GM10847 (cell line): ENCODE data around the gene MTCL1.

Experiments
- POLR2A ChIP-seq: IDR thresholded peaks from 2 replicates; pipeline ENCODE4 v1.6.1; 2011; ENCODE audit not compliant: insufficient read length; ENCODE audit errors: extremely low read depth

MTCL1 gene

DNA sequence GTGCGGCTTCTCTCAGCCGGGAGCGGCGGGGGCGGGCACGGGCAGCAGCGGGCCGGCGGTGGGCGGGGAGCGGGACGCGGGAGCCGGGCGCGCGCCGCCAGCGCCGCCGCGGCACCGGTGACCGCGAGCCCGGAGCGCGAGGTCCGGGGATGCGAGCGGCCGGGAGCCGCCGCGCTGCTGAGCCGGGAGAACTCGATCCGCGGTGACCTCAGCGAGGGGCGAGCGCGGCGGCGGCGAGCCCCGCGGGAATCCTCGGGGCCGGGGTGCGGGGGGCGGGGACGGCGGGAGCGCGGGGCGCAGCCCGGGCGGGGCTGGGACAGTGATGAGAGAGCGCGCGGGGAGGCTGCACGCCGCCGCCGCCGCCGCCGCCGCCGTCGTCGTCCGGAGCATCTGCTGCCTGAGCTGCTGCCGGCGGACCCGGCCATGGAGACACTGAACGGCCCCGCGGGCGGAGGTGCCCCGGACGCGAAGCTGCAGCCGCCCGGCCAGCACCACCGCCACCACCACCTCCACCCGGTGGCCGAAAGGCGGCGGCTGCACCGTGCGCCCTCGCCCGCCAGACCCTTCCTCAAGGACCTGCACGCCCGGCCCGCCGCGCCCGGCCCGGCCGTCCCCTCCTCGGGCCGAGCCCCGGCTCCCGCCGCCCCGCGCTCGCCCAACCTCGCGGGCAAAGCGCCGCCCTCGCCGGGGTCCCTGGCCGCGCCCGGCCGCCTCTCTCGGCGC, at the start of gene MTCL1:
MTCL1 (plus strand) TSS at position 319 of the 723 bp plus-strand sequence; CDS start at position 424, 105 bp downstream.
- no peak for TF ChIP-seq POLR2A

DNA sequence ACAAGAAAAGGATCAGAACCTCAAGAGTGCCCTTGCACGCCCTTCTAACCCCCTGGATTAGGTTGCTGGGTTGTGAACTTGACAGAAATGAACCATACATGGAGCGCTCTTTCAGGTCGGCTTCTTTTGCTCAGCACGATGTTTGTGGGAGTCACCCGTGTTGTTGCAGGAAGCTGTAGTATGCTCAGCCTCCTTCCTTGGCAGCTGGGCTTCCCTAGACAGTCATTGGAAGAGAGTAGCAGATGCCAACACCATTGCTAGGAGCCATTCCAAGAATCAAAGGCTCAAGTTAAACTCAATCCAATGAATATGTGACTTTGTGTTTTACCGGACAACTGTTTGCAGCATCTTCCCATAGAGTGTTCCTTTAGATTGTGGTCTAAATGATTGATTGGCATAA, 49.1 kb upstream of the MTCL1 start:
- TF ChIP-seq POLR2A, result no peak

DNA sequence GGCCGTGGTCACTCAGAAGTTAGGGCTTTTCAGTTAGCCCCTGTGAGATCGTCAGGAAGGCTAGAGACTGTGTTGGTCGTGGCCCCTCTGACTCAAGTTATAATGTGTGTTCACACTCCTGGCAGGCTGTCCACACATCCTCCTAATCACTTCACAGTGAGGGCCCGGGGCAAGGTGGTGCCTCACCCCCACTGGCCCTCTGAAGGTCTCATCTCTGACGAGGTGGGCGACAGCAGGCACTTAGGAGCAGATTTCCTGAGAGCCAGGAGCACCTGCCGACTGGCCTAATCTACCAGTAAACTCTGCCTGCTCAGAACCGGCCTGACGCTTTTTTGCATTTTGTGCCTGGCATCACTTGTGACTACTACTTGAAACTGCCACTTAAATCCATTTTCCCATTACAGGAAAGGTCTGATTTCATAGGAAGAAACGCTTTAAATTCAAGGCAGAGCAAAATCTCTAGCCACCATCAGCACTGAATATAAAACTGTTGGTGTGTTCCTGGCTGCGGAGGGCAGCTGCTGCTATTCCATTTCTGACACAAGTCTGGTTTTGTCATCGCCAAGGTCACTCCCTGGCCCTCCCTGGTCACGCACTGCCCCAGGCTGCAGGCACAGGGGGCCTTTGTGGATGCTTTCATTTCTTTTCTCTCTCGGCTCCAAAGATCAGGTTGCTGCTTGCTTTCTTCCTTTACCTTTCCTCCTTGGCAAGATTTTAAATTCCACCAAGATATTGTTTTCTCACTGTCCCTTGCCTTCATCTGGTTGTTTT, 48.1 kb upstream of the MTCL1 start:
- TF ChIP-seq POLR2A, result no peak

DNA sequence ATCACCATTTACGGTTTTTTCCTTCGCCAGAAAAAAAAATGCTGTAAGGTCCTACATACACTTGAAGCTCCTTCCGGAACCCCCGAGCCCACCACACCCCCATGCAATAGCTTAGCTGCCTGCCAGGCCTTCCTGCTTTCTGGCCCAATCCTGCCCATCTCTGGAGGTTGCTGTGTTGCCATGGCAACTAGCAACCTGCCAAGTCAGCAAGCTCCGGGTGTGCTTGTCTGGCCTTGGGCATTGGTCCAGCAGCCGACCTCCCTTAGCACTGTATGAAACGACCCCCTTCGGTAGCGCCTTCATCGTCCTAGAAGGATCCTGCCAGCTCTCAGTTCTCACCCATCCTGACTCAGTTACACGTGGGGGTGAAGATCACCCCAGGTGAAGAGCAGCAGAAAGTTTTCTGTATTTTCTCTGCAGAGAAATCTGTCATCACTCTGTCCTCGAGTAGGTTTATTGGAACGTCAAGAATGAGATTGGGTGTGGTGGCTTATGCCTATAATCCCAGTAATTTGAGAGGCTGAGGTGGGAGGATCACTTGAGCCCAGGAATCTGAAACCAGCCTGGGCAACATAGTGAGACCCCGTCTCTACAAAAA, 47.4 kb upstream of the MTCL1 start:
- no peak for TF ChIP-seq POLR2A

DNA sequence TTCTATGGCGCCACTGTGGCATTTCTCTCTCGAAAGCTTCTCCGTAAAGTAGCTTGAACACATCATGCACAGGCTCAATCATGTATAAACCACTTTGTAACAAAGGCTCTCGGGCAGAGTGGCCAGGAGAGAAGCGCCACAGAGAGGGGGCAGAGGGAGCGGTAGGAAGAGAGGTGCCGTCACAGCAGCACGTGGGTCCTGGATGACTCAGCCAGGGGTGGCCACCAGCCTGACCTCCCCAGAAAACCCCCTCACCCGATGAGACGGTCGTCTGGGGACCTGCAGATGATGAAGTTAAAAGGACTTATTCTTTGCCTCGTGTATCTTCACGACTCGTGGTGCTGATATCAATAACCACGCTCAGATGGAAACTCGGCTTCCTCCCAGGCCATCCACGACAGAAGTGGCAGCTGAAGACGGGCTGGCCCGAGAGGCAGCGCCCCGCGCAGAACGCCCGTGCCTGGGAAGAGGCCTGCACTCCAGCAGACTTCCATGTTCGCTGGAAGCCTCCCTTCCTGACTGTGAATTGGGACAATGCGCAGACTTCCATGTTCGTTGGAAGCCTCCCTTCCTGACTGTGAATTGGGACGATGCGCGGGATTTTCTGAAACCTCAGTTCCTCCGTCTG, 46.4 kb upstream of the MTCL1 start:
- no peak for TF ChIP-seq POLR2A

DNA sequence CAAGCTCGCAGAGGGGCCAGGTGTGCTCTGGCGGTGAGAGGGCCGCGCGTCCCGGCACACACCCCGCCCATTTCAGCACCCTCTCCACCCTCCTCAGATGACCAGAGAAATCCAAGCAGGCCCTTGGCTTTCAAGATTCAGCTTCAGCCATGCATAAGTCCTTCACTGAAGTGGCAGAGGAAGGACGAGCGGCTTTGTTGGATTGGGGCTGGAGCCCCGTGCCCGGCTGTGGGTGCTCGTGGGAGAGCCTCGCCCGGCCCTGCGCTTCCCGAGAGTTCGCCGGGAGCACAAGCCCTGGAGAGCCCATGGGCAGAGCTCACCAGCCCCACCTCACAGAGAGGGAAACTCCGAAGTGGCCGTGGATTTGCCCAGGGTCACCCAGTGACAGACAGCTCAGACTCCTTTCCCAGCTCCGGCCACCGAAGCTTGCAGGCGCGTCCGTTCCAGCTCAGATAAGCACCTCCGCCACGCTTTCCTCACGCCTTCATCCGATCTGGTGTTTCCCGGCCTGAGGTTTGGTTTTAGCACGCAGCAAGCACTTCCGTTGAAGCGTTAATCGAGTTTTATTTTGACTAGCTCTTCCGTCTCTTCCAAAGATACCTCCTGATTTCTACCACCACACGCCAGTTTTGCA, 45.6 kb upstream of the MTCL1 start:
- TF ChIP-seq POLR2A, result no peak

DNA sequence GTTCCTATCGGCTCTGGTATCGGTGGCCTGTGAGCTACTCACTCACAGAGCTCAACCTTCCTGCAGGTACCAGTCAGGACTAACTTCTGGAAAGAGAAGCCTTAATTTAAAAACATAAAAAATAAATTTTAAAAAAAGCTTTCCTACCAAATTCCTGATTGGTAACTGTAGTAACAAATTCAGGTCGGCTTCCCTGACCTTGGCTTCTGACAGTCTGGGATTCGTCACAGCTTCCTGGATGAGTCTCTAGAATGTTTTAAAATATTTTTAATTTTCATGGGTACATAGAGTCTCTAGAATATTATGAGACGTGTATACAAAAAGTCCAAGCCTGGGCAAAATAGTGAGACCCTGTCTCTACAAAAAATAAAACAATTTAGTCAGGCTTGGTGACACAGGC, 45.0 kb upstream of the MTCL1 start:
- TF ChIP-seq POLR2A, result no peak

DNA sequence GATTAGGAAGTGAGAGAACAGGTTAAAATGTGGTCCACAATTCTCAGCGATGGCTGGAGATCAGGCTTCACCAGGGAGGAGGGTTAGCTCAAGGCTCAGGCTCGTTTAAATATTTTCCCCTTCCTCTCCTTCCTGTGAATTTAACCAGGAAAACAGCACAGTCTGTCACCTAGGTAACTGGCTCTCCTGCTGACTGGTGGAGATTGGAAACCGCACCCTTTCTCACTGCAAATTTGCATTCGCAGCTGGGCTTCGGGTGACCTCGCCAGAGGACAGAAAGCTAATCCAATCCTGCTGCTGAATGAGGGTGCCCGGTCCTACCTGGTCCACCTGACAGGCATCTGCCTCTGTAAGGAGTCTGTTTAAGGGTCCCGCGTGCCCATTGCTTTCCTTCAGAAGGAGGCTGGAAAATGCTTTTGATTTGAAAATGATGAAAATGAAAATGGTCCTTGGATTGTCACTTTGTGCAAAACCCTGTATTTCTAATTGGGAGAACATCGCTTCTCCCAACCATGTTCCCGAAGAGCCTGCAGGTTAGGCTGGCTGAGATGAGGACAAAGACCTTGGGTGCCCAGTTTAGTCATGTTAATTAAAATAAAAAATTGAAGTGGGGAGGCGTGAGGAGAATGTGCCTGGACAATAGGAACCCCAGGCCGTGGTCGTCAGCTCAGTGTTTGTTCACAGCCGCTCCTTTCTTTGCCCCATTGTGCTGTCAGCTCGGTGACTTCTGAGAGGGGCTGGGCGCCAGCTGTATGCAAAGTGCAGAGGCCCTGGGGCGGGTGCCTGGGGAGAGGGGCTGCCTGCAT, 43.4 kb upstream of the MTCL1 start:
- TF ChIP-seq POLR2A, result no peak

DNA sequence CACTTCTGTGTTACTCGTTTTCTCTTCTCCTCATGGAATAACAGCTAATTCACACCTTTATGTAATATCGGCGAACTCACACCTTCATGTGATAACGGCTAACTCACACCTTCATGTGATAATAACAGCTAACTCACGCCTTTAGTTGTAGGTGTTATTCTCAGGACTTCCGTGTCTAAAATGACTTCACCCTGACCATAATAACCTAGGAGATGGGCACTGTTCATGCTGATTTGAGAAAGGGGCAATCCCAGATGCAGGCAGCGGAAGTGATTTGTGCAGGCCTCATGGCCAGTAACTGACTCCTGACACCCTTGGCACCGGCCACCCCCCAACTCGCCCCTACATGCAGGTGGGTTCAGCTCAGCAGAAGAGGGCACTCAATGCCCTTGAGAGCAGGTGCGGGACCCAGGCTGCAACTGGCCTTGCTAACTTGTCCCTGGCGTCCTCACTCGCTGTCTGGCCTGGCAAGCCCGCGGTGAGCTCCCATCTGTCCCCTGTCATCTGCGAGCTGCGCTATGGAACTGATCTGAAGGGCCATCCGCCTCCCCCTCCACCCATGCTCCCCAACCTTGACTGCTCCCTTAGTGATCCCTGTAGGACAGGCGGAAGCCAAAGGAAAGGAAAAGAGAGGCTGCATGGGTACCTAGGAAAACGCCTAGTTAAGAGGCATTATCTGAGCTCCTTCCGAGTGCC, 42.6 kb upstream of the MTCL1 start:
- TF ChIP-seq POLR2A, result no peak

DNA sequence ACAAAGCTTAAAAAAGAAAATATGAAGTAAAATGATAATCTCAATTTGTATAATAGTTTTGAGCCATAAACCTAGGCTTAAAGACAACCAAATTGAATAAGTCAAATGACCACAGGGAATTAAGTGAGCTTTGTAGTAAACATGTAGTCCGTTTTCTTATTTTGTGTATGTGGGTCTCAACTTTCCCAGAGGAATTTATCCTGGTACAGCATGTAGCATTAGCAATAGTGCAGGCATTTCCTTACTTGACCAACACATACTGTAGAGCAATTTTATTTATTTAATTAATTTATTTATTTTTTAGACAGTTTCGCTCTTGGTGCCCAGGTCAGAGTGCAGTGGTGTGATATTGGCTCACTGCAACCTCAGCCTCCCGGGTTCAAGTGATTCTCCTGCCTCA, 37.5 kb upstream of the MTCL1 start:
- TF ChIP-seq POLR2A, result no peak

DNA sequence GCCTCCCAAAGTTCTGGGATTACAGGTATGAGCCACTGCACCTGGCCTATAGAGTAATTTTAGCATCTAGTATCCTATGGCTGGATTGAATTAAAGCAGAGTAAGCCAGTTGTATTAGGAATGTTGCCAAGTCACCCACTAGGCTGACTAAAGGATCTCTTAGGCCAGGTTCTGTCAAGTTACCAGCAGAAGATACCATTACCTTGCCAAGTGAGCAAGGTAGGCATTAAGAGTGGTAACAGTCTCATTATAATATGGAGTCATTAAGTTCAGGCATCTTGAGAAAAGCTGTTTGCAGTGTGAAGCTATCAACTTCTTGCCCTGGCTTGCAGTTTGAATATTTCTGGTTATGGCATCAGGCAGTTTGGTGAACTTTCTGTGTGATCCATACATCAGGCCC, 37.0 kb upstream of the MTCL1 start:
- no peak for TF ChIP-seq POLR2A

DNA sequence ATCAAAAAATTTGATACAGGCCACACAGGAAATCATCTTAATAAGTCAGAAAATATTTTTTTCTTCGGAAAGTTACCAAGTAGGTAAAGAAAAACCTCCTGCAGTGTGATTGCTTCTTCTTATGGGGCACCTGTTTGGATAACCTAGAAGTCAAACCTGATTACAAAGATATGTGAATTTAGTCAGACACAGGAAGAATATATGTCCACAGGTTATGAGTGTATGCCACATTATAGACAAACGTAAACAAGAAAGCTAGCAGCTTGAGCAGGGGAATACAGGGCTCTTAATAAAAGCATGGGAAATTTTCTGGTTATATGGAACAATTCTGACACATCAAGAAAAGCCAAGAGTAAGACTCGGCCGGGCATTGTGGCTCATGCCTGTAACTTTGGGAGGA, 35.8 kb upstream of the MTCL1 start:
- no peak for TF ChIP-seq POLR2A

DNA sequence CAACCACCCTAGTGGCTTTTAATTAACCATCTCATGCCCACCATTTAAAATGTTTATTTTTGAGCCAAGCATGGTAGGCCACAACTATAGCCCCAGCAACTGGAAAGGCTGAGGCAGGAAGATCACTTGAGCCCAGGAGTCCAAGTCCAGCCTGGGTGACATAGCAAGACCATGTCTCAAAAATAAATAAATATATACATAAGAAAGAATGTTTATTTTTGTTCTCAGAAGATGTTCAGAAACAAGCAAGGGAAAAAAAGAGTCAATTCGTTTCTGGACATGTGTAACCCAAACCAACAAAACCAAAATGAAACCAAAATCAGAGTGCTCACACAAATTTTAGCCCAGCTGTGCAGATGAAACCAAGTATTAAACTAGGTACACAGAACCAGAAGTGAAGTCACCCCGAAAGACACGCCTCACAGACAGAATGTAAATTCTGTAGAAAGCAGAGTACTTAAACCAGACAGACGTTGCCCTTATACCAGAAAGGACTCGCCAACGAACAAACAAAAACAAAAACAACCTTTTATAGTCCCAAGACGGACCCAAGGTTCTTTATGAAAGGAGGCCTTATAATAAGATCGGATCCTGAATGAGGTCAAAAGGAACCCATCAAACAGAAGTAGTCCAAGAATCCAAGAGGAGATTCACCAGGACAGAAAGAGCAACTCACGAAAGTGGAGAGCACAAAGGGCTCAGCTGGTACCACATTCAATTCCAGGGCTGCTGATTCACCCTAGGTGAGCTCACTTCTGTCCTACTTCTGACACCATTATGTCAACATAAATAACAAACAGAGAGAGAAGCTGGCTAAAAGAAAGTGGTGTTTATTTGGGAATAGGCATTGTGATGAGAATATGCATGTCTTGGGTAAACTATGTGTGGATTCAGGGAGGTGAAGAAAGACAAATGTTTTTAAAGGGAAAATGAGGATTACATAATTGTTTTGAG, 31.8 kb upstream of the MTCL1 start:
- no peak for TF ChIP-seq POLR2A
